LNCaP clone FGC (cell line): ENCODE results near the gene RANBP3.

Source experiments
- DNase-seq: peaks from one replicate; pipeline ENCODE4 v3.0.0-alpha.2; 2011; ENCODE audit warnings: low read depth
- H3K4me3 ChIP-seq: 2 replicates; pipeline ENCODE4 v1.5.1; 2011; ENCODE audit warnings: mild to moderate bottlenecking, low read depth, low read length, control low read depth
- TF ChIP-seq, protein P1 (sequence below): IDR thresholded peaks from 2 replicates; pipeline ENCODE4 v1.5.1; 2012; ENCODE audit warnings: mild to moderate bottlenecking; ENCODE audit not compliant: control insufficient read depth, insufficient read depth; ENCODE audit errors: extremely low read depth

The RANBP3 gene

DNA sequence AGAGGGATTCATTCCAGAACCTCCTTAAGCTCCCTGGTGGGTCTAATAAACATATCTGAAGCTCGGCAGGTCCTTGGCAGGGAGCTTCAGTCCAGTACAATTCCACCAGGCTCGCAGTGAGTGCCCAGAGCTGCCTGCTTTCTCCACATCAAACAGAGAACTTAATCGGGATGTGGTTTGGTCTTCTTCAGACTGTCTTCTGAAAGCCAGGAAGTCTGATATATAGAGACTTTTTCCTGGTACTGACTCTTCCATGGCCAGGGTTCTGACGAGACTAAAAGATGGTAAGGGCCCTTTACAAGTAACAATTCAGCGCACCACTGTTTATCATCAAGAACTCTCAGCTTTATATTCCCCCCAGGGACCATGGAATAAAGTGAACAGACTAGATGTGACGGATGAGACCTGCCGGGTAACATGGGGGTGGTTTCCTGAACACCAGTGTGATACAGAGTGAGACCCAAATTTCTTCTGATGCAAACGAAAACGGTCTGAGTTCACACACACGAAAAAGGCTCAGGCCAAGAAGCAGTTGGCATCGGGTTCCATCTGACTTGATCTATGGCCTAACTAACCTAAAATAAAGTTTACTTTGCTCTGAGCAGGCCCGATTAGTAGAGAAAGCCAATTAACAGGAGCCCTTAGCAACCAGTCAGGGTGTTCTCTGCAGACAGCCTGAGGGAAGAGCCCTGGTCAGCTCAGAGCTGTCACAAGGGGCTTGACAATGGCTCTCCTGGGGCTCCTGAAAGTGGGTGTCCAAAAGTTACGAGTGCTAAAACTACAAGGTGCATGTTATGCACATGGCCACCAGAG lies 29.0 kb downstream of the RANBP3 start:
- TF ChIP-seq, protein P1, sequence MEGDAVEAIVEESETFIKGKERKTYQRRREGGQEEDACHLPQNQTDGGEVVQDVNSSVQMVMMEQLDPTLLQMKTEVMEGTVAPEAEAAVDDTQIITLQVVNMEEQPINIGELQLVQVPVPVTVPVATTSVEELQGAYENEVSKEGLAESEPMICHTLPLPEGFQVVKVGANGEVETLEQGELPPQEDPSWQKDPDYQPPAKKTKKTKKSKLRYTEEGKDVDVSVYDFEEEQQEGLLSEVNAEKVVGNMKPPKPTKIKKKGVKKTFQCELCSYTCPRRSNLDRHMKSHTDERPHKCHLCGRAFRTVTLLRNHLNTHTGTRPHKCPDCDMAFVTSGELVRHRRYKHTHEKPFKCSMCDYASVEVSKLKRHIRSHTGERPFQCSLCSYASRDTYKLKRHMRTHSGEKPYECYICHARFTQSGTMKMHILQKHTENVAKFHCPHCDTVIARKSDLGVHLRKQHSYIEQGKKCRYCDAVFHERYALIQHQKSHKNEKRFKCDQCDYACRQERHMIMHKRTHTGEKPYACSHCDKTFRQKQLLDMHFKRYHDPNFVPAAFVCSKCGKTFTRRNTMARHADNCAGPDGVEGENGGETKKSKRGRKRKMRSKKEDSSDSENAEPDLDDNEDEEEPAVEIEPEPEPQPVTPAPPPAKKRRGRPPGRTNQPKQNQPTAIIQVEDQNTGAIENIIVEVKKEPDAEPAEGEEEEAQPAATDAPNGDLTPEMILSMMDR = no peak
- no peak for DNase-seq

DNA sequence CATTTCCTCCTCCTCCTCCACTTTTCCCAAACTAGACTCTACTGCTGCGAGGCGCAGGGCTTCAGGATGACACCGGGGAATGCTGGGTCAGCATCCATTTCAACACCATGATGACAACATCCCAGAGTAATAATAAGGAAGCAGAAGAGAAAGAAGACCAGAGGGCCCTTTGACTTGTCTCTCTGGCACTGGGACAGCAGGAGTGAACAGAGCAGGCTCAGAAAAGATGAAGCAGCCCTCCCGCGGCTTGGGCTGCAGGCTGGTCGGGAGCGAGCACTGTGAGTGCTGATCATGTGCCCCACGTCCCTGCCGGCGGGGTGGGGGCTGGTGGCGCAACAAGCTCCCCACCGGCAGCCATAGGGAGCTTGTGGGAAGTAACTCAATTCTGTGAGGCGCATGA lies 30.5 kb downstream of the RANBP3 start:
- TF ChIP-seq, protein P1 = no peak
- no peak overlapping the region for H3K4me3 ChIP-seq
- DNase-seq = no peak

More for the DNA sequence above, 29.0 kb downstream of the RANBP3 start:
- H3K4me3 ChIP-seq = no peak overlapping the region

DNA sequence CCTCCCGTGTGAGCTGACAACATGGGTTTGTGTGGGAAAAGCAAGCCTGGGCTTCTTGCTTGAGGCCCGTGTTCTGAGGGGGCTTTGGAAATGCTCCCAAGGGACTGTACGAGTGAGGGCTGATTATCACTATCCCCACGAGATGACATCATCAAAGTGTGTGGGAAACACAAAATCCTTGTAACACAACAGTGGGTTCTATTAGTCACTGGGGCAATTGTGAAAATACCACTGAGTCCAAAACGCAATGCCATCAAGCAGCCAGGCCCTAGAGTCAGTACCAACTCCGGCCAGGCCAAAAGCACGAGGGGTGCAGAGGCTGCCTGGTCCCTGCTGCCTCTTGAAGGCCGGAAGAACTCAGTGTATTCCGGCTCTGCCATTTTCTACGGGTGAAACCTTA lies 34.3 kb downstream of the RANBP3 start:
- H3K4me3 ChIP-seq = no peak overlapping the region
- DNase-seq = no peak
- TF ChIP-seq, protein P1 = no peak

DNA sequence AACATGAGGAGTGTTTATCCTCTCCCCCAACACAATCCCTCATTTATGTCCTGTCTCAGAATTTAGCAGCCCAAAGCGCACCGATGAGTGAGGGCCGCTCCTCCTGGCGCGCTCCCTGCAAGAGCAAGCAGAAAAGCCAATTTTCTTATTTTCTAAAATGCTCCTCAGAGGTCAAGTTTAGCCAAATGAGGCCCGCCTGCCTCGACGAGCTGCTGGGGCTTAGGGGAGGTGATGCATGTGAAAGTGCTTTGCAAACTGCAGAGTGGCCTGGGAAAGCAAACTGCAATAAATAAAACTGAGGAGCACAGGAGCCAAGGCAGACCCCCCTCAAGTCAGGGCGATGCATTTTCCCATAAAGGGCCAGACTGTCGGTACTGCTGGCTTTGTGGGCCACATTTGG lies 34.9 kb downstream of the RANBP3 start:
- DNase-seq = no peak
- no peak overlapping the region for H3K4me3 ChIP-seq
- TF ChIP-seq, protein P1 = no peak

DNA sequence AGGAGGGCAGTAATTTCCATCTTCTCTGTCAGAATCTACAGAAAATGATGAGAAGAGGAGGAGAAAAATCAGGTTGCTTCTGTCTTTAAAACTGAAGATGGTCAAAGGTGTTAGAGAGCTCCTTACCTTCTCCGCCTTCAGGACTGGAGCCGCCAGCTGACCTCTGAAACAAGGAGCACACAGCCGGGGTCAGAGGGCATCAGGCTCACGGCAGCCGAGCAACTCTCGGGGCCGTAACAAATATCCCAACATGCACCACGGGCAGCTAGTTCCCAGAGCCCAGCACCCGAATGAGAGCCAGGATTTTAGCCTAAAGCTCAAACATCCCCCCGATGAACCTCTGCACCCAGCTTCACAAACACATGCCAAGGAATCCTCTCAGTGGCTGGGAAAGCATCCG lies 36.3 kb downstream of the RANBP3 start:
- no peak overlapping the region for H3K4me3 ChIP-seq
- DNase-seq = no peak
- TF ChIP-seq, protein P1 = no peak

DNA sequence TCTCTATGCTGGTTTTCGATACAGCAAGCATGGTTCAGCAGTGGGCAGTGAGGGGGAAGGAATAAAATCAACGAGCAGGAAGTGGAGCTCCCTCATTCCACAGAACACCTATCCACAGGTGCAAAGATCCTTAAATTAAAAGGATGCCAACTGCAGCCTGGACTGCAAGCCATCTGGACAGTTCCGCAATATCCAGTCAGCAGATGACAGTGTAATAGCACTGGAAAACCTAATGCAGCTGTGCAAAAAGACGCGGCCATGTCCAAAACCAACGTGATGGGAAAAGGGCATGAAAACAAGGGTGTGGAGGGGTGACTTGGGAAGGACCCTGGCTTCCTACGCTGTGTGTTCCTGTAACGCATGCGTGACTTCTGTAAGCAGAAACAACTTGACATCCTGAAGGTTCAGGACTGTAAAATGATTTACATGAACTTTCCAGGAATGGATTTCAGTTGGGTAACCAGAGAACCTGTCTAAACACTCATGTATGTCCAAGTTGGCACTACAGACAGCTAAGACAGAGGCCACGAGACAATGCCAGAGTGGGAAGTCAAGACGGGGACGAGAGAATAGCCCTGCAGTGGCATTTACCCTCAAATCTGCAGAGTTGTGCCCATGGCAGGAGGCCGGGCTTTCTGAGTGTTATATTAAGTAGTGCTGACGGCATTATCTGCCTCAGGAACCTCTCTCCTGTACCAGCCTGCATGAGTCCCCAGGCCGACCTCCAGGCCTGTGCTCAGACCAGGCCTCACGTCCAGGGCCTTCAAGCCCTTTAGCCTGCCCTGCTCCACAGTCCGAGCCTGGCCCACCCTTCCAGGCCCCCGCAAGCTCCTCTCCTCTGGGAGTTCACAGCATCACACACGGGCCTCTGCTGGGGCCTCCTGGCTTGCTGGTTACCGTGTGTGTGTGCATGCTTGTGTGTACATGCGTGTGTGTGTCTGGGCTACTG lies 37.4 kb downstream of the RANBP3 start:
- TF ChIP-seq, protein P1 = no peak
- DNase-seq = no peak
- no peak overlapping the region for H3K4me3 ChIP-seq
